HEK293 (cell line): Measurements from ENCODE around the gene SYNJ2.

ENCODE experiments used
- CTCF ChIA-PET: fragments of 350-600 bp; formaldehyde crosslinking; extraction: SDS; loops from one replicate; lab custom pipeline; 2021; ENCODE audit warnings: antibody characterized with exemption; lab: Yijun Ruan, JAX
- POLR2A ChIA-PET: fragments of 300-600 bp; formaldehyde crosslinking; extraction: SDS; loops from one replicate; lab custom pipeline; 2020; ENCODE audit warnings: antibody characterized with exemption, inconsistent platforms; lab: Yijun Ruan, JAX
- H3K27ac ChIP-seq: fragments of 200-500 bp; sonication (Bioruptor generic); 2 replicates; pipeline ENCODE4 v1.5.1; 2014; ENCODE audit warnings: low read depth, low read length, control low read depth, inconsistent platforms; ENCODE audit errors: extremely low read depth
- H3K36me3 ChIP-seq, 2 experiments: fragments of 200-500 bp in 1 of 2; sonication (Bioruptor generic) in 1 of 2; 1 replicate in 1 of 2; 2 replicates in 1 of 2; pipeline ENCODE4 v1.5.1; 2014 to 2017; ENCODE audit warnings: inconsistent platforms in 2 of 2, low read length in 2 of 2; ENCODE audit not compliant: control insufficient read depth in 2 of 2, insufficient read depth in 1 of 2
- H3K4me1 ChIP-seq: fragments of 200-500 bp; sonication (Bioruptor generic); 2 replicates; pipeline ENCODE4 v1.5.1; 2014; ENCODE audit warnings: mild to moderate bottlenecking, low read length, inconsistent platforms; ENCODE audit not compliant: control insufficient read depth, insufficient read depth
- H3K4me3 ChIP-seq: 2 replicates; pipeline ENCODE4 v1.5.1; 2011; ENCODE audit warnings: low read depth, mild to moderate bottlenecking, control low read depth, low read length, moderate library complexity
- H3K9me3 ChIP-seq: fragments of 200-500 bp; sonication (Bioruptor generic); 2 replicates; pipeline ENCODE4 v1.5.1; 2014; ENCODE audit warnings: low read depth, low read length, inconsistent platforms; ENCODE audit not compliant: control insufficient read depth, insufficient read depth
- BCL11A ChIP-seq: fragments of 450-650 bp; formaldehyde crosslinking; IDR thresholded peaks from 2 replicates; pipeline ENCODE4 v1.5.1; 2016; ENCODE audit warnings: low read depth, missing biosample characterization, missing genetic modification characterization
- EGR2 ChIP-seq: fragments of 450-650 bp; formaldehyde crosslinking; IDR thresholded peaks from 2 replicates; pipeline ENCODE4 v1.5.1; 2016; ENCODE audit warnings: low read depth, missing biosample characterization, missing genetic modification characterization
- GLI2 ChIP-seq: fragments of 450-650 bp; formaldehyde crosslinking; IDR thresholded peaks from 2 replicates; pipeline ENCODE4; 2017; ENCODE audit warnings: missing biosample characterization, missing genetic modification characterization, low read depth, borderline replicate concordance
- GLIS1 ChIP-seq: fragments of 450-650 bp; formaldehyde crosslinking; IDR thresholded peaks from 2 replicates; pipeline ENCODE4 v1.5.1; 2016; ENCODE audit warnings: missing biosample characterization, missing genetic modification characterization
- MYNN ChIP-seq: fragments of 450-650 bp; formaldehyde crosslinking; IDR thresholded peaks from 2 replicates; pipeline ENCODE4 v1.5.1; 2016; ENCODE audit warnings: missing biosample characterization, missing genetic modification characterization, borderline replicate concordance
- ZBTB17 ChIP-seq: fragments of 450-650 bp; formaldehyde crosslinking; IDR thresholded peaks from 2 replicates; pipeline ENCODE4 v1.5.1; 2016; ENCODE audit warnings: missing biosample characterization, missing genetic modification characterization
- ZFHX2 ChIP-seq: fragments of 450-650 bp; formaldehyde crosslinking; conservative IDR thresholded peaks from 2 replicates; pipeline ENCODE4 v1.5.1; 2016; ENCODE audit warnings: missing biosample characterization, missing genetic modification characterization
- ZNF155 ChIP-seq: fragments of 450-650 bp; formaldehyde crosslinking; IDR thresholded peaks from 2 replicates; pipeline ENCODE4 v1.5.1; 2016; ENCODE audit warnings: missing biosample characterization, missing genetic modification characterization
- ZNF211 ChIP-seq: fragments of 450-650 bp; formaldehyde crosslinking; IDR thresholded peaks from 2 replicates; pipeline ENCODE4 v1.5.1; 2016; ENCODE audit warnings: low read depth, missing biosample characterization, missing genetic modification characterization
- ZNF221 ChIP-seq: fragments of 450-650 bp; formaldehyde crosslinking; IDR thresholded peaks from 2 replicates; pipeline ENCODE4 v1.5.1; 2017; ENCODE audit warnings: missing biosample characterization, missing genetic modification characterization, borderline replicate concordance
- ZNF324 ChIP-seq: fragments of 450-650 bp; formaldehyde crosslinking; IDR thresholded peaks from 2 replicates; pipeline ENCODE4 v1.5.1; 2016; ENCODE audit warnings: missing biosample characterization, missing genetic modification characterization
- ZNF366 ChIP-seq: fragments of 450-650 bp; formaldehyde crosslinking; conservative IDR thresholded peaks from 2 replicates; pipeline ENCODE4 v1.5.1; 2016; ENCODE audit warnings: missing biosample characterization, missing genetic modification characterization
- ZNF521 ChIP-seq: fragments of 450-650 bp; formaldehyde crosslinking; IDR thresholded peaks from 2 replicates; pipeline ENCODE4 v1.5.1; 2017; ENCODE audit warnings: missing biosample characterization, mild to moderate bottlenecking, missing genetic modification characterization
- ZNF610 ChIP-seq: fragments of 450-650 bp; formaldehyde crosslinking; IDR thresholded peaks from 2 replicates; pipeline ENCODE4 v1.5.1; 2016; ENCODE audit warnings: missing biosample characterization, missing genetic modification characterization, borderline replicate concordance
- ZNF707 ChIP-seq: fragments of 450-650 bp; formaldehyde crosslinking; IDR thresholded peaks from 2 replicates; pipeline ENCODE4 v1.5.1; 2016; ENCODE audit warnings: missing biosample characterization, missing genetic modification characterization
- ZNF747 ChIP-seq: fragments of 450-650 bp; formaldehyde crosslinking; IDR thresholded peaks from 2 replicates; pipeline ENCODE4 v1.5.1; 2016; ENCODE audit warnings: missing biosample characterization, missing genetic modification characterization
- ZNF792 ChIP-seq: fragments of 450-650 bp; formaldehyde crosslinking; IDR thresholded peaks from 2 replicates; pipeline ENCODE4 v1.5.1; 2016; ENCODE audit warnings: missing biosample characterization, missing genetic modification characterization
- ZNF837 ChIP-seq: fragments of 450-650 bp; formaldehyde crosslinking; IDR thresholded peaks from 2 replicates; pipeline ENCODE4 v1.5.1; 2016; ENCODE audit warnings: missing biosample characterization, missing genetic modification characterization
- ZSCAN23 ChIP-seq: fragments of 450-650 bp; formaldehyde crosslinking; IDR thresholded peaks from 2 replicates; pipeline ENCODE4 v1.5.1; 2016; ENCODE audit warnings: missing biosample characterization, missing genetic modification characterization
- TF ChIP-seq, protein P1 (sequence below): fragments of 450-650 bp; formaldehyde crosslinking; IDR thresholded peaks from 2 replicates; pipeline ENCODE4 v1.5.1; 2016; ENCODE audit warnings: missing biosample characterization, missing genetic modification characterization, low read depth
- TF ChIP-seq, protein P2 (sequence below): fragments of 450-650 bp; IDR thresholded peaks from 2 replicates; pipeline ENCODE4 v1.5.1; 2018; ENCODE audit warnings: missing biosample characterization, mild to moderate bottlenecking, missing genetic modification characterization
- TF ChIP-seq, protein P3 (sequence below): fragments of 450-650 bp; formaldehyde crosslinking; IDR thresholded peaks from 2 replicates; pipeline ENCODE4 v1.5.1; 2016; ENCODE audit warnings: missing biosample characterization, missing genetic modification characterization
- TF ChIP-seq, protein P4 (sequence below): fragments of 450-650 bp; formaldehyde crosslinking; IDR thresholded peaks from 2 replicates; pipeline ENCODE4 v1.5.1; 2016; ENCODE audit warnings: missing biosample characterization, missing genetic modification characterization

SYNJ2 gene

DNA sequence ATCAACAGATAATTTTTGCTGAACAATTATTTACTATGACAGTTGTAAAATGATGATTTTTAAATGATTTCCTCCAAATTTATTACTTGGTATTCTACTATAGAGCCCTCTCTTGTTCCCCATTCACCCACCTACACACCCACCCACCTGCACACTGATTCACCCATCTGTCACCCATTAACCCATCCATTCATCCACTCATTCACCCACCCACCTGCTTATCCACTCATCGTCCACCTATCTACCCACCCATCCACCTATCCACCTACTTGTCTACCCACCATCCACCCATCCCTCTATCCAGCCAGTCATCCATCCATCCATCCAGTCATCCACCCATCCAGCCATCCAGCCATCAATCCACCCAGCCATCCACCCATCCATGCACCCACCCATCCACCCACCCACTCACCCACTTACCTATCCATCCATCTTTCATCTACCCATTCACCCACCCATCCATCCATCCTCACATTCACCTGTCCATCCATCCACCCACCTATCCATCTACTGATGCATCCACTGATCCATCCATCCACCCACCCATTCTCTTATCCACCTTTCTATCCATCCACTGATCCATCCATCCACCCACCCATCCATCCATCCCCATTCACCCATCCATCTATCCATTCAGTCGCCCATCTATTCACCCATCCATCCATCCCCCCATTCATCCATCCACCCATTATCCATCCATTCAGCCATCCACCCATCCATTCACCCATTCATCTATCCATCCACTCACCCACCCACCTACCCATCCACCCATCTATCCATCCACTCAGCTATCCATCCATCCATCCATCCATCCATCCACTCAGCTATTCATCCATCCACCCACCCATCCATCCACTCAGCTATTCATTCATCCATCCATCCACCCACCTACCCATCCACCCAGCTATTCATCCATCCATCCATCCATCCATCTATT, 72.0 kb downstream of the SYNJ2 start:
- ChIA-PET POLR2A (no interaction called here), CTCF (interaction anchor here (0.7 to 2.5 kb wide), 2 partner anchors 16 to 21 kb away, joined by 4 to 9 read pairs; no protein-coding TSS in a partner anchor)
- Histone ChIP-seq H3K36me3 (peaks cover 0 to 22% of the 10 kb centered on the region in 2 experiments; a peak in 1 of 3 replicates), H3K27ac (no peak overlapping the region), H3K4me3 (no peak overlapping the region), H3K9me3 (no peaks in the 10 kb centered on the region), H3K4me1 (no peaks in the 10 kb centered on the region)
- TF ChIP-seq, protein P1, sequence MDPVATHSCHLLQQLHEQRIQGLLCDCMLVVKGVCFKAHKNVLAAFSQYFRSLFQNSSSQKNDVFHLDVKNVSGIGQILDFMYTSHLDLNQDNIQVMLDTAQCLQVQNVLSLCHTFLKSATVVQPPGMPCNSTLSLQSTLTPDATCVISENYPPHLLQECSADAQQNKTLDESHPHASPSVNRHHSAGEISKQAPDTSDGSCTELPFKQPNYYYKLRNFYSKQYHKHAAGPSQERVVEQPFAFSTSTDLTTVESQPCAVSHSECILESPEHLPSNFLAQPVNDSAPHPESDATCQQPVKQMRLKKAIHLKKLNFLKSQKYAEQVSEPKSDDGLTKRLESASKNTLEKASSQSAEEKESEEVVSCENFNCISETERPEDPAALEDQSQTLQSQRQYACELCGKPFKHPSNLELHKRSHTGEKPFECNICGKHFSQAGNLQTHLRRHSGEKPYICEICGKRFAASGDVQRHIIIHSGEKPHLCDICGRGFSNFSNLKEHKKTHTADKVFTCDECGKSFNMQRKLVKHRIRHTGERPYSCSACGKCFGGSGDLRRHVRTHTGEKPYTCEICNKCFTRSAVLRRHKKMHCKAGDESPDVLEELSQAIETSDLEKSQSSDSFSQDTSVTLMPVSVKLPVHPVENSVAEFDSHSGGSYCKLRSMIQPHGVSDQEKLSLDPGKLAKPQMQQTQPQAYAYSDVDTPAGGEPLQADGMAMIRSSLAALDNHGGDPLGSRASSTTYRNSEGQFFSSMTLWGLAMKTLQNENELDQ (tag by site-specific recombination): no peak
- TF ChIP-seq ZNF610 (tag by site-specific recombination) (no peak), ZNF747 (tag by site-specific recombination) (no peak), ZSCAN23 (tag by site-specific recombination) (no peak), ZFHX2 (peak; percentile 100), GLI2 (tag by site-specific recombination) (no peak), BCL11A (tag by site-specific recombination) (no peak), ZBTB17 (tag by site-specific recombination) (peak; percentile 86), ZNF837 (tag by site-specific recombination) (no peak), ZNF324 (tag by site-specific recombination) (no peak), ZNF221 (tag by site-specific recombination) (no peak), ZNF792 (tag by site-specific recombination) (no peak), ZNF521 (tag by site-specific recombination) (0 out of 2 replicates have a peak, but pooled peaks have one; percentile 17), MYNN (tag by site-specific recombination) (peak; percentile 43), EGR2 (tag by site-specific recombination) (peak; percentile 100), ZNF366 (peak; percentile 96), ZNF707 (no peak)
- TF ChIP-seq, protein P2, sequence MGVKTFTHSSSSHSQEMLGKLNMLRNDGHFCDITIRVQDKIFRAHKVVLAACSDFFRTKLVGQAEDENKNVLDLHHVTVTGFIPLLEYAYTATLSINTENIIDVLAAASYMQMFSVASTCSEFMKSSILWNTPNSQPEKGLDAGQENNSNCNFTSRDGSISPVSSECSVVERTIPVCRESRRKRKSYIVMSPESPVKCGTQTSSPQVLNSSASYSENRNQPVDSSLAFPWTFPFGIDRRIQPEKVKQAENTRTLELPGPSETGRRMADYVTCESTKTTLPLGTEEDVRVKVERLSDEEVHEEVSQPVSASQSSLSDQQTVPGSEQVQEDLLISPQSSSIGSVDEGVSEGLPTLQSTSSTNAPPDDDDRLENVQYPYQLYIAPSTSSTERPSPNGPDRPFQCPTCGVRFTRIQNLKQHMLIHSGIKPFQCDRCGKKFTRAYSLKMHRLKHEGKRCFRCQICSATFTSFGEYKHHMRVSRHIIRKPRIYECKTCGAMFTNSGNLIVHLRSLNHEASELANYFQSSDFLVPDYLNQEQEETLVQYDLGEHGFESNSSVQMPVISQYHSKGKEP (tag by site-specific recombination): no peak
- TF ChIP-seq, protein P3, sequence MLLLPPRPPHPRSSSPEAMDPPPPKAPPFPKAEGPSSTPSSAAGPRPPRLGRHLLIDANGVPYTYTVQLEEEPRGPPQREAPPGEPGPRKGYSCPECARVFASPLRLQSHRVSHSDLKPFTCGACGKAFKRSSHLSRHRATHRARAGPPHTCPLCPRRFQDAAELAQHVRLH (tag by site-specific recombination): no peak

DNA sequence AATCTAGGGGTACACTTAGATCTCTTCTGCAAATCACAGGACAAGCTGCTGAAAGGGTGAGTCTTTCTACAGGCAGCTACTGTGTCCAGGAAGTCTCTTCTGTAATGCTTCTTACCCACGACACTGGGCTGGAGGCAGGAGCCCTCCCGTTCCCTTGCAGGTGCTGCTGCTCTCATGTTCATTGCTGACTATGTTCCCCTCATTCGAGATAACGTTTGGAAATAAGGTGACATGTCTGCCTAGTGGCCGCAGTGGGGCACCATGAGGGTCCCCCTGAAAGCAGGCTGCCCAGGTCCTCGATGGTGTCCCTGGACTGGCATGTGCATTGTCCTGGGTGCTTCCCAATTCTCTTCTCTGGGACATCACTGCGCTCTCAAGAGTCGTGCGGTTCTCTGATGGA, 74.7 kb downstream of the SYNJ2 start:
- Histone ChIP-seq H3K9me3 (no peaks in the 10 kb centered on the region), H3K4me1 (no peaks in the 10 kb centered on the region), H3K36me3 (peaks cover 0 to 27% of the 10 kb centered on the region in 2 experiments; a peak in 1 of 3 replicates), H3K4me3 (no peak overlapping the region), H3K27ac (no peak overlapping the region)
- POLR2A ChIA-PET: interaction anchor here (1.0 kb wide), 1 partner anchor 14 kb away, joined by 3 read pairs; no protein-coding TSS in a partner anchor
- CTCF ChIA-PET: interaction anchor here (0.8 to 2.5 kb wide), 3 partner anchors 14 to 30 kb away, joined by 3 to 10 read pairs (median 9); no protein-coding TSS in a partner anchor
- TF ChIP-seq ZNF610 (tag by site-specific recombination) (no peak), GLIS1 (tag by site-specific recombination) (no peak), ZNF211 (tag by site-specific recombination) (no peak), ZNF155 (tag by site-specific recombination) (no peak)
- TF ChIP-seq, protein P4, sequence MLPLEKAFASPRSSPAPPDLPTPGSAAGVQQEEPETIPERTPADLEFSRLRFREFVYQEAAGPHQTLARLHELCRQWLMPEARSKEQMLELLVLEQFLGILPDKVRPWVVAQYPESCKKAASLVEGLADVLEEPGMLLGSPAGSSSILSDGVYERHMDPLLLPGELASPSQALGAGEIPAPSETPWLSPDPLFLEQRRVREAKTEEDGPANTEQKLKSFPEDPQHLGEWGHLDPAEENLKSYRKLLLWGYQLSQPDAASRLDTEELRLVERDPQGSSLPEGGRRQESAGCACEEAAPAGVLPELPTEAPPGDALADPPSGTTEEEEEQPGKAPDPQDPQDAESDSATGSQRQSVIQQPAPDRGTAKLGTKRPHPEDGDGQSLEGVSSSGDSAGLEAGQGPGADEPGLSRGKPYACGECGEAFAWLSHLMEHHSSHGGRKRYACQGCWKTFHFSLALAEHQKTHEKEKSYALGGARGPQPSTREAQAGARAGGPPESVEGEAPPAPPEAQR (tag by site-specific recombination): no peak
